ENCODE data around the gene SLC25A42. TPM values are rescaled to one million over a fixed set of nuclear protein-coding genes. Genes with fewer than 3 reads are reported as not detected.
"Not testable (repeated sequence)": the region's sequence is repeated elsewhere in the genome, so short reads cannot be mapped to it uniquely, and the experiment has no call there.

SLC25A42 gene
- 21.2 to 22.1 TPM (median 21.2 TPM) in 3 replicates for total RNA-seq

DNA sequence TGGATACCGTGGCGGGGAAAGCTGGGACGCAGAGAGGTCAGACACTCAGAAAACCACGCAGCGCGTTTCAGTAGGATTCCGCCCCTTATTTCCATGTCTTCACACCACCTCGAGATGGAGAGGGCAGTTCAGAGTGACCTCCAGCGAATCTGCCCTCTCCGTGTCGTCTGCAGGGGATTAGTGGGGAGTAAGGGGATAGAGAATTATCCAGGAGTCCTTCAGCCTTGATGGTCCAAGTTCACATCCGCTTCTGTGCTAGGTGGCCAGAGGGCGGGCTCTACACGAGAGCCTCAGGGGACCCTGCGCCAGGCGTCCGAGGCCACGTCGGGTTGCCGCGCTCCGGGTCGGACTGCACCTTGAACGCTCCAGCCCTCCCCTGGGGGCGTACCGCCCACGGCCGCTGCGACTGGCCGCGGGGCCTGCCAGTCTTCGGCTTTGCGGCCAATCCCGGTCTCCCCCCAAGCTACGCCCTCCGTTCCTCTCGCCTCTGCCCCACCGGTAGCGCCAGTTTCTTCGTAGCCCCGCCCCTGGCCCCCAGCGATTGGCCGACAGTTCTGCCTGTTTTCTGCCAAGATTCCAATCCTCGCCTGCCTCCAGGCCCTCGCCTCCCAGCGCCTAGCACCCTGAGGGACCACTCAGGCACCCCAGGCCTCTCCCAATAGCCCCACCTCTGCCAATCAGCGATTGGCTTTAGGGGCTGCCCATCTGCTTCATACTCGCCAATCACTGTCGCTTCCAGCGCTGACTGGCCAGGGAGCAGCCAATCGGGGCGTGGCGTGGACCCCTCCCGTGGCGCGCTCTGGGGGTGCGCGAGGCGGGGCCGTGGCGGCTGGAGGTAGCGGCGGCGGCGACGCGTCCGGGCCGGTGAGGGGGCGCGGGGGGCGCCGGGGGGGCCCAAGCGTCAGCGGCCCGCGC lies at the start of gene SLC25A42:
Gene SLC25A42 (plus strand): TSS at position 812 of the 915 bp plus-strand sequence. CDS start 32,131 bp downstream, outside the sequence.
- Mint-ChIP-seq H3K36me3 (peaks cover 5% of the 10 kb centered on the region), H3K4me1 (peaks cover 16% of the 10 kb centered on the region), H3K4me3 (peak within 1 kb of the TSS; percentile 64), H3K9me3 (no peaks in the 10 kb centered on the region), H3K27ac (peak within 1 kb of the TSS; percentile 66), H3K27me3 (ENCODE audit: low read depth) (no peaks in the 10 kb centered on the region)
- TF ChIP-seq, protein P1, sequence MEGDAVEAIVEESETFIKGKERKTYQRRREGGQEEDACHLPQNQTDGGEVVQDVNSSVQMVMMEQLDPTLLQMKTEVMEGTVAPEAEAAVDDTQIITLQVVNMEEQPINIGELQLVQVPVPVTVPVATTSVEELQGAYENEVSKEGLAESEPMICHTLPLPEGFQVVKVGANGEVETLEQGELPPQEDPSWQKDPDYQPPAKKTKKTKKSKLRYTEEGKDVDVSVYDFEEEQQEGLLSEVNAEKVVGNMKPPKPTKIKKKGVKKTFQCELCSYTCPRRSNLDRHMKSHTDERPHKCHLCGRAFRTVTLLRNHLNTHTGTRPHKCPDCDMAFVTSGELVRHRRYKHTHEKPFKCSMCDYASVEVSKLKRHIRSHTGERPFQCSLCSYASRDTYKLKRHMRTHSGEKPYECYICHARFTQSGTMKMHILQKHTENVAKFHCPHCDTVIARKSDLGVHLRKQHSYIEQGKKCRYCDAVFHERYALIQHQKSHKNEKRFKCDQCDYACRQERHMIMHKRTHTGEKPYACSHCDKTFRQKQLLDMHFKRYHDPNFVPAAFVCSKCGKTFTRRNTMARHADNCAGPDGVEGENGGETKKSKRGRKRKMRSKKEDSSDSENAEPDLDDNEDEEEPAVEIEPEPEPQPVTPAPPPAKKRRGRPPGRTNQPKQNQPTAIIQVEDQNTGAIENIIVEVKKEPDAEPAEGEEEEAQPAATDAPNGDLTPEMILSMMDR (IDR thresholded peaks at IDR 0.05; ENCODE audit: unreplicated experiment) = no peak
- DNase-seq (ENCODE audit: low spot score in 2 of 2, unreplicated experiment in 2 of 2) = peak; percentile 99 to 100

DNA sequence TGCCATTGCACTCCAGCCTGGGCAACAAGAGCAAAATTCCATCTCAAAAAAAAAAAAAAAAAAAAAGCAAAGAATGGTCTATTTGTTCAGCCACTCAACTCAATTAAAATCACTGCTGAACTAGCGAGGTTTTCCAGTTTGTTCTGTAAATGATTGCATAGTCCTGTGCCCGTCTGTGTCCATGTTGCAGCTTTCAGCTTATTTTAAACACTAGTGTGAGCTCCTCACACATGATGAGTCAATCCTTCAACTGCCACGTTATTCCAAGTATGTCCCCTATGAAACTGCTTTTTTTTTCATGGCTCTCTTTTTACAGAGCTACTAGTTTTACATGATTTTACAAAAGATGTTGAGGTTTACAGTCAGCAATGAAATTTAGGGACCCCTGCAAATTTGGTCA lies 42.7 kb upstream of the SLC25A42 start:
- no peak overlapping the region for H3K27ac Mint-ChIP-seq
- no peaks in the 10 kb centered on the region for H3K4me1 Mint-ChIP-seq
- DNase-seq (ENCODE audit: low spot score in 2 of 2, unreplicated experiment in 2 of 2) = no peak
- peaks cover 35% of the 10 kb centered on the region for H3K36me3 Mint-ChIP-seq
- H3K9me3 Mint-ChIP-seq = no peaks in the 10 kb centered on the region
- no peak overlapping the region for H3K4me3 Mint-ChIP-seq
- TF ChIP-seq, protein P1 (IDR thresholded peaks at IDR 0.05; ENCODE audit: unreplicated experiment) = no peak
- no peaks in the 10 kb centered on the region for H3K27me3 Mint-ChIP-seq (ENCODE audit: low read depth)

GRCh38 chr19:19022380-19022961 lies 41.3 kb upstream of the SLC25A42 start:
- Mint-ChIP-seq H3K27me3 (ENCODE audit: low read depth) (no peaks in the 10 kb centered on the region), H3K36me3 (peaks cover 37% of the 10 kb centered on the region), H3K9me3 (no peaks in the 10 kb centered on the region), H3K27ac (no peak overlapping the region), H3K4me1 (no peaks in the 10 kb centered on the region), H3K4me3 (no peak overlapping the region)
- no peak for DNase-seq (ENCODE audit: low spot score in 2 of 2, unreplicated experiment in 2 of 2)
- TF ChIP-seq, protein P1 (IDR thresholded peaks at IDR 0.05; ENCODE audit: unreplicated experiment) = no peak

GRCh38 chr19:19023376-19023775 lies 40.4 kb upstream of the SLC25A42 start:
- H3K9me3 Mint-ChIP-seq; H3K27me3 Mint-ChIP-seq (ENCODE audit: low read depth); H3K4me1 Mint-ChIP-seq; H3K27ac Mint-ChIP-seq; H3K4me3 Mint-ChIP-seq; DNase-seq (ENCODE audit: low spot score in 2 of 2, unreplicated experiment in 2 of 2): not testable (repeated sequence)
- peaks cover 43% of the 10 kb centered on the region for H3K36me3 Mint-ChIP-seq

DNA sequence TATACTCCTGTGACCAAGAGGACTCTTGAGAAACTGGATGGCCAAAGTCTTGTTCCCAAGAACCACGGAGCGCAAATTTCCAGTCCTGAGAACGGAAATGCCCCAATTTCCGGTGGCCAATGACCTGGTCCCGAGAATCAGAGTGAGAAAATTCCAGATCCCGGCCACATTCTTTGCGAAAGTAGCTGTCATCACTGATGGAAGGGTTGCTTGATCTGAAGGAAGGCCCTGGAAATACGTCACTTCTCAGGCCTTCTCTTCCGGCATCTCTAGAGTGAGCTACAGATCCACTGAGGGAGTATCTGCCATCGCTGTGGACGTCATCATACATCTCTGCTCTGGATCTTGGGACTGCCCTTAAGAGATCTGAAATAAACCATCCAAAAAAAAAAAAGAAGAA lies 37.9 kb upstream of the SLC25A42 start:
- TF ChIP-seq, protein P1 (IDR thresholded peaks at IDR 0.05; ENCODE audit: unreplicated experiment) = no peak
- Mint-ChIP-seq H3K4me3 (no peak overlapping the region), H3K4me1 (no peaks in the 10 kb centered on the region), H3K9me3 (no peaks in the 10 kb centered on the region), H3K36me3 (peaks cover 38% of the 10 kb centered on the region), H3K27me3 (ENCODE audit: low read depth) (no peaks in the 10 kb centered on the region), H3K27ac (no peak overlapping the region)
- DNase-seq (ENCODE audit: low spot score in 2 of 2, unreplicated experiment in 2 of 2) = no peak
